HepG2 (cell line): ENCODE results near the gene FAM171A2. TPM values are rescaled to one million over a fixed set of nuclear protein-coding genes. Genes with fewer than 3 reads are reported as not detected.

Experiments
- ATAC-seq: fragments of 200-7000 bp; cut with Tn5 transposase; 3 replicates; pipeline ENCODE4 v1.9.1; 2020; ENCODE audit warnings: mild to moderate bottlenecking, moderate library complexity
- BruUV-seq: library from RNA; stranded (reverse); fragments of 400-500 nt; replicated peaks from 2 replicates; lab custom pipeline; 2021; lab: Mats Ljungman, UMichigan
- CTCF ChIA-PET: fragments of 300-600 bp; formaldehyde crosslinking; extraction: SDS; loops from one replicate; lab custom pipeline; 2021; ENCODE audit warnings: low total read pairs, inconsistent platforms, low intra/inter-chr PET ratio; lab: Yijun Ruan, JAX
- POLR2A ChIA-PET: fragments of 350-600 bp; sonication (Branson Sonifier 250); formaldehyde crosslinking; loops from one replicate; lab custom pipeline; 2020; ENCODE audit warnings: antibody characterized with exemption, inconsistent platforms; lab: Yijun Ruan, JAX
- DNase-seq: peaks from one replicate; pipeline ENCODE4 v3.0.0-alpha.2; 2015; ENCODE audit warnings: low spot score
- FAIRE-seq: peaks from 3 replicates; lab custom pipeline; 2011; peaks lifted over from hg19 to GRCh38; lab: Jason Lieb, UNC
- H2AFZ ChIP-seq: one replicate; pipeline ENCODE4 v1.6.1; 2011; ENCODE audit warnings: low read length, inconsistent platforms
- H3K27ac ChIP-seq: fragments of 300-600 bp; 3 replicates; pipeline ENCODE4 v1.8.0; 2011; ENCODE audit warnings: mixed run types, mild to moderate bottlenecking, mixed read lengths, low read length, inconsistent platforms; ENCODE audit not compliant: insufficient read depth; ENCODE audit errors: extremely low read length
- H3K27me3 ChIP-seq, 2 experiments: fragments of 200-600 bp in 1 of 2; 2 replicates in 1 of 2; 3 replicates in 1 of 2; pipeline versions ENCODE4 v1.6.0 to v1.8.0; 2011; ENCODE audit warnings: low read length in 2 of 2, mild to moderate bottlenecking in 2 of 2, moderate library complexity in 2 of 2, inconsistent platforms in 1 of 2; ENCODE audit not compliant: insufficient read depth in 2 of 2, control insufficient read depth in 1 of 2
- H3K36me3 ChIP-seq, 2 experiments: fragments of 200-600 bp in 1 of 2; replicated peaks in 1 of 2; 2 replicates in 1 of 2; 3 replicates in 1 of 2; pipeline versions ENCODE4 v1.5.1 to v1.8.0; 2011; ENCODE audit warnings: low read length in 2 of 2, inconsistent platforms in 1 of 2; ENCODE audit not compliant: insufficient read depth in 2 of 2, control insufficient read depth in 1 of 2
- H3K4me1 ChIP-seq: 2 replicates; pipeline ENCODE4 v1.5.1; 2012; ENCODE audit warnings: low read length, inconsistent platforms; ENCODE audit not compliant: insufficient read depth
- H3K4me2 ChIP-seq: 2 replicates; pipeline ENCODE4 v1.6.0; 2011; ENCODE audit warnings: low read depth, low read length, inconsistent platforms
- H3K4me3 ChIP-seq, 3 experiments: fragments of 200-600 bp in 1 of 3; sonication (generic), shearing (Covaris generic) in 1 of 3; replicated peaks in 1 of 3; 2 replicates each; pipeline ENCODE4 v1.5.1; 2011 to 2016; ENCODE audit warnings: low read length in 3 of 3, inconsistent platforms in 2 of 3, low read depth in 2 of 3, mild to moderate bottlenecking in 2 of 3, control low read depth in 1 of 3, mixed read lengths in 1 of 3; ENCODE audit not compliant: insufficient read depth in 1 of 3
- H3K79me2 ChIP-seq: one replicate; pipeline ENCODE4 v1.6.1; 2011; ENCODE audit warnings: low read length, inconsistent platforms; ENCODE audit not compliant: insufficient read depth
- H3K9ac ChIP-seq: 2 replicates; pipeline ENCODE4 v1.6.0; 2011; ENCODE audit warnings: mild to moderate bottlenecking, low read depth, low read length, inconsistent platforms; ENCODE audit not compliant: insufficient read depth
- H3K9me3 ChIP-seq: 2 replicates; pipeline ENCODE4 v1.5.1; 2012; ENCODE audit warnings: mild to moderate bottlenecking, low read length
- H4K20me1 ChIP-seq: 2 replicates; pipeline ENCODE4 v1.6.0; 2011; ENCODE audit warnings: inconsistent platforms, mild to moderate bottlenecking, low read length, moderate library complexity; ENCODE audit not compliant: insufficient read depth
- ATAD3A ChIP-seq: sonication (generic); formaldehyde crosslinking; IDR thresholded peaks from 2 replicates; pipeline ENCODE4 v1.4.0; 2020; ENCODE audit warnings: missing genetic modification reagents
- EZH2 ChIP-seq: conservative IDR thresholded peaks from 2 replicates; pipeline ENCODE4 v1.6.1; 2012; ENCODE audit warnings: mild to moderate bottlenecking, low read depth, low read length, moderate library complexity
- ISL2 ChIP-seq: sonication (generic); formaldehyde crosslinking; IDR thresholded peaks from 2 replicates; pipeline ENCODE4 v1.5.0; 2020; ENCODE audit warnings: missing genetic modification reagents
- KLF9 ChIP-seq: IDR thresholded peaks from 2 replicates; pipeline ENCODE4 v1.6.1; 2016; ENCODE audit warnings: low read depth
- MXD4 ChIP-seq: IDR thresholded peaks from 2 replicates; pipeline ENCODE4 v1.6.1; 2016; ENCODE audit warnings: mild to moderate bottlenecking, missing biosample characterization, missing genetic modification reagents
- NBN ChIP-seq: fragments of 450-650 bp; conservative IDR thresholded peaks from 2 replicates; pipeline ENCODE4 v1.6.1; 2017
- ZNF331 ChIP-seq: sonication (generic); formaldehyde crosslinking; IDR thresholded peaks from 2 replicates; pipeline ENCODE4 v1.4.0; 2020; ENCODE audit warnings: missing genetic modification reagents
- ZNF496 ChIP-seq: sonication (generic); formaldehyde crosslinking; IDR thresholded peaks from 2 replicates; pipeline ENCODE4 v1.8.1; 2023; ENCODE audit warnings: mild to moderate bottlenecking, moderate library complexity, missing genetic modification reagents; ENCODE audit not compliant: insufficient replicate concordance
- ZNF567 ChIP-seq: sonication (generic); formaldehyde crosslinking; IDR thresholded peaks from 2 replicates; pipeline ENCODE4 v1.8.1; 2023; ENCODE audit warnings: mild to moderate bottlenecking, missing genetic modification reagents, borderline replicate concordance
- WGBS: methylation state at CpG from one replicate; pipeline ENCODE4 v1.1.6; 2017; ENCODE audit warnings: low lambda C conversion rate; 5-methylcytosine and 5-hydroxymethylcytosine counted together
- in situ Hi-C: cut with HindIII; loops from 2 replicates; pipeline ENCODE4 v1.10.0; 2017; ENCODE audit warnings: low pct_unique_long_range_greater_than_20kb; ENCODE audit not compliant: extremely low pct_ligation_motif_present
- intact Hi-C: fragments of 100-400 bp; cut with micrococcal nuclease; formaldehyde crosslinking; loops from one replicate; pipeline ENCODE4 v1.10.0; 2022; ENCODE audit not compliant: unreplicated experiment
- polyA plus RNA-seq, 8 experiments: library from polyadenylated mRNA; depleted of rRNA in 3 of 8; stranded (reverse) in 7 of 8; unstranded in 1 of 8; fragments of >200 nt; fragmentation: Illumina TruSeq in 4 of 8; extraction: Trizol in 4 of 8; gene quantifications; 2 replicates each; pipeline versions ENCODE4 v1.2.1 to v1.2.3, GENCODE V29; 2011 to 2016; ENCODE audit warnings: low read depth in 4 of 8, missing spikeins in 1 of 8, mixed read lengths in 1 of 8; ENCODE audit not compliant: insufficient read depth in 1 of 8
- total RNA-seq, 5 experiments: library from RNA; depleted of rRNA; stranded (reverse); fragments of >200 nt; fragmentation: Illumina TruSeq; extraction: Trizol; gene quantifications; 2 replicates each; pipeline ENCODE4 v1.2.3, GENCODE V29; 2016; ENCODE audit warnings: low read depth in 1 of 5

FAM171A2 gene
- total and polyA plus RNA-seq, 2 of the 13 experiments (the other 11 are each of a cell fraction or from before 2014, with no cell fraction given): 1.8 to 3.6 TPM

GRCh38 chr17:44359458-44360143 is 4.1 kb downstream of the FAM171A2 start:
- Histone ChIP-seq H4K20me1 (no peaks in the 10 kb centered on the region), H3K79me2 (no peaks in the 10 kb centered on the region), H2AFZ (no peak overlapping the region), H3K9me3 (no peaks in the 10 kb centered on the region), H3K4me3 (no peak overlapping the region), H3K4me1 (peaks cover 39% of the 10 kb centered on the region), H3K4me2 (no peak overlapping the region), H3K36me3 (no peaks in the 10 kb centered on the region), H3K27ac (no peak overlapping the region), H3K9ac (no peak overlapping the region), H3K27me3 (peaks cover 8 to 21% of the 10 kb centered on the region in 2 experiments; a peak in 3 of 5 replicates)
- ATAC-seq (no peak), FAIRE-seq (no peak), DNase-seq (no peak)
- in situ Hi-C loops: no loop called here
- CTCF ChIA-PET: no interaction called here
- WGBS: 85% methylated on average over 14 of the region's 14 CpGs
- TF ChIP-seq KLF9: no peak
- no peak for TF ChIP-seq ZNF567 (CRISPR knock-in tag)
- TF ChIP-seq EZH2: no peak
- no peak for TF ChIP-seq ZNF331 (CRISPR knock-in tag)
- intact Hi-C loops: loop anchor here (10.0 kb wide), 1 partner anchor 165 kb away; no protein-coding TSS in a partner anchor
- BruUV-seq: no TSS peak
- POLR2A ChIA-PET: interaction anchor here (1.8 kb wide), 1 partner anchor 10 kb away, joined by 5 read pairs; no protein-coding TSS in a partner anchor

GRCh38 chr17:44359006-44359405 is 4.6 kb downstream of the FAM171A2 start:
- intact Hi-C loops (loop anchor here (10.0 kb wide), 1 partner anchor 166 kb away; no protein-coding TSS in a partner anchor), in situ Hi-C loops (no loop called here)
- 53% methylated on average over 6 of the region's 6 CpGs for WGBS
- DNase-seq: no peak
- no peak overlapping the region for H3K27ac ChIP-seq
- no peak for FAIRE-seq
- POLR2A ChIA-PET: interaction anchor here (1.8 kb wide), 1 partner anchor 11 kb away, joined by 5 read pairs; no protein-coding TSS in a partner anchor
- no peaks in the 10 kb centered on the region for H3K79me2 ChIP-seq
- H3K4me1 ChIP-seq: peaks cover 36% of the 10 kb centered on the region
- no peaks in the 10 kb centered on the region for H4K20me1 ChIP-seq
- no peak for TF ChIP-seq ZNF496 (CRISPR knock-in tag)
- no peak for TF ChIP-seq ATAD3A (CRISPR knock-in tag)
- TF ChIP-seq NBN: no peak
- no peak for TF ChIP-seq ISL2 (CRISPR knock-in tag)
- TF ChIP-seq MXD4 (CRISPR knock-in tag): no peak
- H3K4me2 ChIP-seq: no peak overlapping the region
- peaks cover 8 to 18% of the 10 kb centered on the region in 2 experiments; a peak in 3 of 5 replicates for H3K27me3 ChIP-seq
- ATAC-seq: no peak
- no peaks in the 10 kb centered on the region for H3K36me3 ChIP-seq
- CTCF ChIA-PET: no interaction called here
- H3K4me3 ChIP-seq: no peak overlapping the region
- no peak overlapping the region for H2AFZ ChIP-seq
- H3K9me3 ChIP-seq: no peaks in the 10 kb centered on the region
- H3K9ac ChIP-seq: no peak overlapping the region
- BruUV-seq: no TSS peak
